Upper lobe of left lung (tissue), 4 donors: ENCODE measurements around the gene SH3PXD2A.

ENCODE experiments used
- EP300 ChIP-seq, 4 donors: sonication (generic); formaldehyde crosslinking; IDR thresholded peaks; one replicate each; pipeline ENCODE4 v1.5.1; 2017; ENCODE audit warnings: antibody characterized with exemption in 4 of 4, control low read depth in 2 of 4
- POLR2A ChIP-seq, 4 donors: fragments of 450-650 bp; IDR thresholded peaks; one replicate each; pipeline ENCODE4 v1.5.1; 2016 to 2017; ENCODE audit warnings: antibody characterized with exemption in 4 of 4, mild to moderate bottlenecking in 2 of 4
- TF ChIP-seq, protein P1 (sequence below), 6 experiments: fragments of 450-650 bp in 4 of 6; fragments of 200-600 bp in 2 of 6; sonication (generic) in 2 of 6; IDR thresholded peaks; one replicate each; pipeline ENCODE4 v1.5.1; 2016 to 2019; ENCODE audit warnings: antibody characterized with exemption in 6 of 6

DNA sequence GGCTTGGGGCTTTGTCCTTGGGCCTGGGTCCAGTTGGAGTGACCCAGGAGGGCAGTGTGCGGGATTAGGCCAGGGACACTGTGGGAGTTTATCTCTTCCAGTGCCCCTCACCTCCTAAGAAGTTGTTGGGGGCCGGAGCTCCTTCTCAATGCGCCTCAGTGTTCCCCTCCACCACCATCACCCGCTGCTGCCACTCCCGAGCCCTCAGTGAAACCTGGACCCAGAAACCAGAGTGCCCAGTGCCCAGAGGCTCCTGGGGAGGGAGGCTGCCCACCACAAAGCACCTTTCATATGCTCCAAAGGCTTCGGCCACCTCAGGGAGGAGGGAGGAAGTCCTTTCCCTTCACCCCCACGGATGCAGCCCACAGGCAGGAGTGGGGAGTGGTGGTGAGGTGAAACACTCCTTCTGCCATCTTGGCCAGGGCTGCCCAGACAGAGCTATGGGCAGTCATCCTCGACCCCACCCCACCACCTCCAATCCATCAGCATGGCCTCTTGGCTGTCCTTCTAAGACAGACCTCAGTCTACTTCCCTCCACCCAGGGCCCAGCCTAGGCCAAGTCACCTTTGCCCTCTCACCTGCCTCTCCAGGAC is 99.0 kb downstream of the SH3PXD2A start:
- TF ChIP-seq, protein P1, sequence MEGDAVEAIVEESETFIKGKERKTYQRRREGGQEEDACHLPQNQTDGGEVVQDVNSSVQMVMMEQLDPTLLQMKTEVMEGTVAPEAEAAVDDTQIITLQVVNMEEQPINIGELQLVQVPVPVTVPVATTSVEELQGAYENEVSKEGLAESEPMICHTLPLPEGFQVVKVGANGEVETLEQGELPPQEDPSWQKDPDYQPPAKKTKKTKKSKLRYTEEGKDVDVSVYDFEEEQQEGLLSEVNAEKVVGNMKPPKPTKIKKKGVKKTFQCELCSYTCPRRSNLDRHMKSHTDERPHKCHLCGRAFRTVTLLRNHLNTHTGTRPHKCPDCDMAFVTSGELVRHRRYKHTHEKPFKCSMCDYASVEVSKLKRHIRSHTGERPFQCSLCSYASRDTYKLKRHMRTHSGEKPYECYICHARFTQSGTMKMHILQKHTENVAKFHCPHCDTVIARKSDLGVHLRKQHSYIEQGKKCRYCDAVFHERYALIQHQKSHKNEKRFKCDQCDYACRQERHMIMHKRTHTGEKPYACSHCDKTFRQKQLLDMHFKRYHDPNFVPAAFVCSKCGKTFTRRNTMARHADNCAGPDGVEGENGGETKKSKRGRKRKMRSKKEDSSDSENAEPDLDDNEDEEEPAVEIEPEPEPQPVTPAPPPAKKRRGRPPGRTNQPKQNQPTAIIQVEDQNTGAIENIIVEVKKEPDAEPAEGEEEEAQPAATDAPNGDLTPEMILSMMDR (IDR thresholded peaks at IDR 0.05): no peak
- TF ChIP-seq POLR2A (IDR thresholded peaks at IDR 0.05) (no peak), EP300 (IDR thresholded peaks at IDR 0.05) (no peak)
